DND-41 (cell line): ENCODE results near the gene PIAS1.

Experiments
- ATAC-seq: fragments of 200-7000 bp; cut with Tn5 transposase; 3 replicates; pipeline ENCODE4 v1.9.1; 2021; ENCODE audit warnings: low read depth; ENCODE audit not compliant: insufficient read depth
- DNase-seq: peaks from one replicate; pipeline ENCODE4 v3.0.0-alpha.2; 2020
- H2AFZ ChIP-seq: 2 replicates; pipeline ENCODE4 v1.6.0; 2012; ENCODE audit warnings: low read depth, low read length
- H3K27ac ChIP-seq: 2 replicates; pipeline ENCODE4 v1.5.1; 2012; ENCODE audit warnings: low read length, inconsistent platforms
- H3K27me3 ChIP-seq: fragments of 200-600 bp; sonication (generic); 2 replicates; pipeline ENCODE4 v1.6.0; 2012; ENCODE audit warnings: low read length, mild to moderate bottlenecking, inconsistent platforms; ENCODE audit not compliant: insufficient read depth, poor library complexity
- H3K36me3 ChIP-seq: 2 replicates; pipeline ENCODE4 v1.5.1; 2012; ENCODE audit warnings: low read length, inconsistent platforms; ENCODE audit not compliant: insufficient read depth
- H3K4me1 ChIP-seq: 2 replicates; pipeline ENCODE4 v1.5.1; 2012; ENCODE audit warnings: mild to moderate bottlenecking, low read length; ENCODE audit not compliant: insufficient read depth
- H3K4me2 ChIP-seq: 2 replicates; pipeline ENCODE4 v1.6.0; 2012; ENCODE audit warnings: mild to moderate bottlenecking, moderate library complexity, low read length, inconsistent platforms; ENCODE audit not compliant: insufficient read depth
- H3K4me3 ChIP-seq, 2 experiments: fragments of 200-600 bp in 1 of 2; shearing (Covaris generic) in 1 of 2; 2 replicates each; pipeline ENCODE4 v1.5.1; 2012 to 2016; ENCODE audit warnings: inconsistent platforms in 2 of 2, low read length in 2 of 2, mild to moderate bottlenecking in 2 of 2, low read depth in 1 of 2, moderate library complexity in 1 of 2
- H3K79me2 ChIP-seq: 2 replicates; pipeline ENCODE4 v1.6.0; 2012; ENCODE audit warnings: low read length, inconsistent platforms; ENCODE audit not compliant: insufficient read depth
- H3K9ac ChIP-seq: 2 replicates; pipeline ENCODE4 v1.6.0; 2012; ENCODE audit warnings: low read depth, mild to moderate bottlenecking, inconsistent platforms, low read length, moderate library complexity
- H3K9me3 ChIP-seq: 2 replicates; pipeline ENCODE4 v1.5.1; 2012; ENCODE audit warnings: low read length, moderate library complexity, mild to moderate bottlenecking, inconsistent platforms; ENCODE audit not compliant: insufficient read depth, severe bottlenecking
- H4K20me1 ChIP-seq: 2 replicates; pipeline ENCODE4 v1.6.0; 2012; ENCODE audit warnings: low read length; ENCODE audit not compliant: insufficient read depth
- CTCF ChIP-seq: IDR thresholded peaks from 2 replicates; pipeline ENCODE4 v1.5.1; 2012; ENCODE audit warnings: borderline replicate concordance, low read length, moderate library complexity, mild to moderate bottlenecking; ENCODE audit not compliant: poor library complexity, severe bottlenecking; ENCODE audit errors: extremely low read depth
- EZH2 ChIP-seq: IDR thresholded peaks from 3 replicates; pipeline ENCODE4 v1.6.1; 2012; ENCODE audit warnings: borderline replicate concordance, low read depth, mild to moderate bottlenecking, moderate library complexity, low read length, inconsistent platforms; ENCODE audit not compliant: severe bottlenecking

PIAS1 gene

GRCh38 chr15:68031404-68031803 is 22.7 kb upstream of the PIAS1 start:
- ATAC-seq, result no peak
- no peaks in the 10 kb centered on the region for H3K79me2 ChIP-seq
- H3K4me3 ChIP-seq, result no peak overlapping the region
- H2AFZ ChIP-seq, result no peak overlapping the region
- no peak overlapping the region for H3K4me2 ChIP-seq
- no peak for TF ChIP-seq CTCF
- TF ChIP-seq EZH2, result no peak
- no peak overlapping the region for H3K27ac ChIP-seq
- H3K36me3 ChIP-seq, result no peaks in the 10 kb centered on the region
- H3K4me1 ChIP-seq, result no peaks in the 10 kb centered on the region
- H3K27me3 ChIP-seq, result no peaks in the 10 kb centered on the region
- H3K9ac ChIP-seq, result no peak overlapping the region
- no peaks in the 10 kb centered on the region for H4K20me1 ChIP-seq
- H3K9me3 ChIP-seq, result no peaks in the 10 kb centered on the region
- no peak for DNase-seq

GRCh38 chr15:68032672-68033071 is 21.4 kb upstream of the PIAS1 start:
- Histone ChIP-seq H4K20me1 (no peaks in the 10 kb centered on the region), H3K4me1 (no peaks in the 10 kb centered on the region), H2AFZ (no peak overlapping the region), H3K9ac (no peak overlapping the region), H3K4me3 (no peak overlapping the region), H3K27ac (no peak overlapping the region), H3K36me3 (no peaks in the 10 kb centered on the region), H3K27me3 (no peaks in the 10 kb centered on the region), H3K9me3 (no peaks in the 10 kb centered on the region), H3K4me2 (no peak overlapping the region), H3K79me2 (no peaks in the 10 kb centered on the region)
- DNase-seq, result no peak
- TF ChIP-seq EZH2 (no peak), CTCF (no peak)
- ATAC-seq, result no peak

- ATAC-seq, result no peak
- H3K4me2 ChIP-seq, result no peak overlapping the region
- TF ChIP-seq EZH2 (no peak), CTCF (no peak)
Observed at GRCh38 chr15:68034081-68034480, 20.0 kb upstream of the PIAS1 start.

More at GRCh38 chr15:68034081-68034480, 20.0 kb upstream of the PIAS1 start:
- no peak for DNase-seq
- no peaks in the 10 kb centered on the region for H3K79me2 ChIP-seq
- no peaks in the 10 kb centered on the region for H3K27me3 ChIP-seq
- H3K36me3 ChIP-seq, result no peaks in the 10 kb centered on the region
- no peak overlapping the region for H2AFZ ChIP-seq
- H3K27ac ChIP-seq, result no peak overlapping the region
- H3K4me1 ChIP-seq, result no peaks in the 10 kb centered on the region
- no peak overlapping the region for H3K9ac ChIP-seq
- no peaks in the 10 kb centered on the region for H4K20me1 ChIP-seq
- H3K9me3 ChIP-seq, result no peaks in the 10 kb centered on the region
- no peak overlapping the region for H3K4me3 ChIP-seq
